ENCODE measurements around the gene KIF19. TPM values are rescaled to one million over a fixed set of nuclear protein-coding genes. Genes with fewer than 3 reads are reported as not detected.

The KIF19 gene
- total RNA-seq, 1 experiment from 2014 or later, result 0.11 TPM

- no peak for DNase-seq (ENCODE audit: low read depth, low spot score)
- in situ Hi-C loops (cut with HindIII; ENCODE audit: low pct_unique_long_range_greater_than_20kb, low sequenced_read_pairs), result loop anchor here (5.0 to 10.0 kb wide), 2 partner anchors 48 to 175 kb away; no protein-coding TSS in a partner anchor
Observed at GRCh38 chr17:74299226-74300009, 26.6 kb upstream of the KIF19 start.

DNA sequence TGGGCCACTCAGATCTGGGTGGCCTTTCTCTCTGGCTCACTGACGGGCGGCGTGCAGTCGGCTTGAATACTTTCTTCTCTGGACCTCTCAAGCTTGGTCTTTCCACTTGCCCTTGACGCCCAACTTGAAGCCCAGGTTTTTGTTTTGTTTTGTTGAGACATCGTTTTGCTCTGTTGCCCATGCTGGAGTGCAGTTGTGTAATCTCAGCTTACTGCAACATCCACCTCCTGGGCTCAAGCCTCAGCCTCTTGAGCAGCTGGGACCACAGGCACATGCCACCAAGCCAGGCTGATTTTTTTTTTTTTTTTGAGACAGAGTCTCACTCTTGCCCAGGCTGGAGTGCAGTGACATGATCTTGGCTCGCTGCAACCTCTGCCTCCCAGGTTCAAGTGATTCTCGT is 22.7 kb upstream of the KIF19 start:
- in situ Hi-C loops (cut with HindIII; ENCODE audit: low pct_unique_long_range_greater_than_20kb, low sequenced_read_pairs), result loop anchor here (5.0 to 10.0 kb wide), 2 partner anchors 44 to 171 kb away; no protein-coding TSS in a partner anchor
- DNase-seq (ENCODE audit: low read depth, low spot score), result no peak

DNA sequence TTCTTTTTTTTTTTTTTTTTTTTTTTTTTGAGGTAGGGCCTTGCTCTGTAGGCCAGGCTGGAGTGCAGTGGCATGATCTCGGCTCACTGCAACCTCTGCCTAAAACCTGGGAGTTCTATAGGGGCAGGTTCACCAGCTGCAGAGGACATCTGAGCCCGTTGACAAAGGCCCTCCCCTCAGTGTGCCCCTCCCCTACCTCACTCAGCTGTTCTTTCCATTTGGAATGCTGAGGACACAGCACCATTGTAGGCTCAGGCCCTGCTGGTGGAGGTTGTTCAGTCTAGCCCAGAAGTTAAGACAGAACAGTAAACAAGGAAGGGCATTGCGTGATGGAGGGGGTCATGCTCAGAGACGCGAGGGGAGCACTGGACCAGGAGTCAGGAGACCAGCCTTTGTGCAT is 21.8 kb upstream of the KIF19 start:
- DNase-seq (ENCODE audit: low read depth, low spot score), result no peak
- in situ Hi-C loops (cut with HindIII; ENCODE audit: low pct_unique_long_range_greater_than_20kb, low sequenced_read_pairs), result loop anchor here (5.0 to 10.0 kb wide), 2 partner anchors 43 to 171 kb away; no protein-coding TSS in a partner anchor

DNA sequence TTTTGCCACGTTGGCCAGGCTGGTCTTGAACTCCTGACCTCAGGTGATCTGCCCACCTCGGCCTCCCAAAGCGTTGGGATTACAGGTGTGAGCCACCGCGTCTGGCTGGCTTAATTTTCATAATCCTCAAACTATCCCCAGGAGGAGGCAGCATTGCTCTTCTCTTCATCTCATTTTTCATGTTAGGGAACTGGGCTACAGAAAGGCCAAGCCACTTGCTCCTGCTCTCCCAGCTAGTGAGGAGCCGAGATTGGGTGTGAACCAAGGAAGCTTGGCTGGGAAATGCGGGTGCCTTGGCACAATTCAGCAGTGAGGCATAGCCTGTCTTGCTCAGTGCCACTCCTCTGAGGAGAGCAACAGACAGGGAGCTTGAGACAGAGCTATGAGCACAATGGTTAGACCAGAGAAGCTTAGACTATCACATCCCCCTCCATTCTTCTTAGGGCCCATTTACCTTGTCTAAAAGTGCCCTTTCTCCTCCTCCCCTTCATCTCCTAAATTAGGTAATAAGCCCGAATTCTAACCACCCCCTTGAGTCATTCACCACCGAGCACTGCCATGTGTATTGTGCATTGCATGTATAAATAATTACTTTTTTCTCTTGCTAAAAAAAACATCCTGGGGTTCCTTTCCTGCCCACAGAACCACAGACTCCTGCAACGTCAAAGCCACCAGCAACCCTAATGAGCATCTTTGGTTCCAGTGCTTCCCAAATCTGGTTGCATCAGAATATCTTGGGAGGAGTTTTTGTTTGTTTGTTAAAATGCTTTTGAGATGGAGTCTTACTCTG is 20.0 kb upstream of the KIF19 start:
- peak; percentile 62 for DNase-seq (ENCODE audit: low read depth, low spot score)
- in situ Hi-C loops (cut with HindIII; ENCODE audit: low pct_unique_long_range_greater_than_20kb, low sequenced_read_pairs), result loop anchor here (10.0 kb wide), 1 partner anchor 169 kb away; no protein-coding TSS in a partner anchor

- DNase-seq (ENCODE audit: low read depth, low spot score), result no peak
- in situ Hi-C loops (cut with HindIII; ENCODE audit: low pct_unique_long_range_greater_than_20kb, low sequenced_read_pairs), result loop anchor here (10.0 kb wide), 1 partner anchor 167 kb away; no protein-coding TSS in a partner anchor
Observed at GRCh38 chr17:74307984-74308773, 17.8 kb upstream of the KIF19 start.

GRCh38 chr17:74309902-74310301 is 16.1 kb upstream of the KIF19 start:
- in situ Hi-C loops (cut with HindIII; ENCODE audit: low pct_unique_long_range_greater_than_20kb, low sequenced_read_pairs), result loop anchor here (10.0 kb wide), 1 partner anchor 165 kb away; no protein-coding TSS in a partner anchor
- DNase-seq (ENCODE audit: low read depth, low spot score), result no peak

- no peak for DNase-seq (ENCODE audit: low read depth, low spot score)
- in situ Hi-C loops (cut with HindIII; ENCODE audit: low pct_unique_long_range_greater_than_20kb, low sequenced_read_pairs), result no loop called here
Observed at GRCh38 chr17:74314877-74315276, 11.1 kb upstream of the KIF19 start.

DNA sequence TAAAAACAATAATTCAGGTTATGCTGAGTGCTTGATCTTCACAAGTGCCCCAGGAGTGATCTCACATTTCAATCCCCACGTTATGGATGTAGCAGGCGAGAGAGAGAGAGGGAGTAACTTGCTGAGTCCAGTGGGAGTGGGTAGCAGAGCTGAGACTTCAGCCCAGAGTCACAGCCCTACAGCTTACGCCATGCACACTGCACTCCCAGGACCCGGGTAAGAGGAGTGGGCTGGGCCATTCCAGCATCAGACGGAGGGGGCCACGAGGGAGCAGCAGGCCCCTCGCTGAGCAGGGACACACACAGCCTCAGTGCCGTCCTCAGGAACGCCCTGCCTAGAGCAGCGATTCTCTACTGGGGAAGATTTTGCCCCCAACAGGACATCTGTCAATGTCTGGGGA is 9.8 kb upstream of the KIF19 start:
- in situ Hi-C loops (cut with HindIII; ENCODE audit: low pct_unique_long_range_greater_than_20kb, low sequenced_read_pairs), result no loop called here
- no peak for DNase-seq (ENCODE audit: low read depth, low spot score)

- in situ Hi-C loops (cut with HindIII; ENCODE audit: low pct_unique_long_range_greater_than_20kb, low sequenced_read_pairs), result no loop called here
Observed at GRCh38 chr17:74317071-74317470, 9.0 kb upstream of the KIF19 start.

DNA sequence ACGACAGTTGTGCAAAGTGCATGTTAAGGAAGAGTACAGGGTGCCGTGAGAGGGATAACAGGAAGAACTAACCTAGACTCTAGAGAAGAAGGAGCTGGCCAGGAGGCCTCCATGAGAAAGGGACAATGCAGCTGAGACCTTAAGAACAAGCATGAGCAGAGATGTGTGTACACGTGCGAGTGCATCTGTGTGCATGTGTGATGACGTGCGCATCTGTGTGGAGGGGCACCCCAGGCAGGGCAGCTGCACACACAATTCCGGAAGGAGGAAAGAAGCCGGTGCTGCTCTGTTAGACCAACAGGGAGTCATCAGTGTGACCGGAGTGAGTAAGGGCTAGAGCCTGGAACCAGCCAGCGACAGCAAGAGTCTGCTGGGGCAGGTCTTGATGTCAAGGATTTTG is 7.6 kb upstream of the KIF19 start:
- in situ Hi-C loops (cut with HindIII; ENCODE audit: low pct_unique_long_range_greater_than_20kb, low sequenced_read_pairs), result no loop called here
- DNase-seq (ENCODE audit: low read depth, low spot score), result no peak

More at GRCh38 chr17:74317071-74317470, 9.0 kb upstream of the KIF19 start:
- no peak for DNase-seq (ENCODE audit: low read depth, low spot score)

DNA sequence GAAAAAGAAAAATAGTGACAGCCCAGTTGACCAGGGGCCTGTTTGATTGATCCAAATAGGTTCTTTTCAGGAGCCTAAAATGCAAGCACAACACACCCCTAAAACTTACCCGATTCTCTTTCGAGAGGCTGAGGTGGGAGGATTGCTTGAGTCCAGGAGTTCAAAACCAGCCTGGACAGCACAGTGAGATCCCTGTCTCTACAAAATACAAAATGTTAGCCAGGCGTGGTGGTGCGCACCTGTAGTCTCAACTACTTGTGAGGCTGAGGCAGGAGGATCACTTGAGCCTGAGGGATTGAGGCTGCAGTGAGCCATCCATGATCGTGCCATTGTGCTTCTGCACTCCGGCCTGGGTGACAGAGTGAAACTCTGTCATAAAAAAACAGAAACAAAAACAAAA is 1.5 kb upstream of the KIF19 start:
- no peak for DNase-seq (ENCODE audit: low read depth, low spot score)
- in situ Hi-C loops (cut with HindIII; ENCODE audit: low pct_unique_long_range_greater_than_20kb, low sequenced_read_pairs), result no loop called here

DNA sequence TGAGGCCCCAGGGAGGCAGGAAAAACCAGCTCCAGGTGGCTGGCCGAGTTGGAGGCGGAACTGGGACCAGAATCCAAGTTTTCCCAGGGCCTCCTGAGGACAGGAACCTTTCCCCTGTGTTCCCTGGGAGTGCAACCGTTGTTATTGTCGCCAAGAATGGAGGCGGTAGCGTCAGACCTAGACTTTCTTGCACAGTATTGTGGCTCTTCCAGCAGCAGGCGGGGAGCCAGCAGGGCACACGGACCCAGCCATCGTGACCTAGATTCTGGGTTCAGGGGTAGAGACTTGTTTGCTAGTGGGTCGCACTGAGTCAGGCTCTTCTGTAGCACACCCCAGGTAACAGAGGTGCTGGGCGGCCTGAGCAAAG is 667 bp upstream of the KIF19 start:
- in situ Hi-C loops (cut with HindIII; ENCODE audit: low pct_unique_long_range_greater_than_20kb, low sequenced_read_pairs), result no loop called here
- no peak for DNase-seq (ENCODE audit: low read depth, low spot score)

GRCh38 chr17:74326506-74326905 is 480 bp downstream of the KIF19 start:
- no peak for DNase-seq (ENCODE audit: low read depth, low spot score)
- in situ Hi-C loops (cut with HindIII; ENCODE audit: low pct_unique_long_range_greater_than_20kb, low sequenced_read_pairs), result no loop called here

GRCh38 chr17:74328487-74328886 is 2.5 kb downstream of the KIF19 start:
- in situ Hi-C loops (cut with HindIII; ENCODE audit: low pct_unique_long_range_greater_than_20kb, low sequenced_read_pairs), result no loop called here
- DNase-seq (ENCODE audit: low read depth, low spot score), result no peak

GRCh38 chr17:74329378-74329777 is 3.4 kb downstream of the KIF19 start:
- in situ Hi-C loops (cut with HindIII; ENCODE audit: low pct_unique_long_range_greater_than_20kb, low sequenced_read_pairs), result no loop called here
- no peak for DNase-seq (ENCODE audit: low read depth, low spot score)

DNA sequence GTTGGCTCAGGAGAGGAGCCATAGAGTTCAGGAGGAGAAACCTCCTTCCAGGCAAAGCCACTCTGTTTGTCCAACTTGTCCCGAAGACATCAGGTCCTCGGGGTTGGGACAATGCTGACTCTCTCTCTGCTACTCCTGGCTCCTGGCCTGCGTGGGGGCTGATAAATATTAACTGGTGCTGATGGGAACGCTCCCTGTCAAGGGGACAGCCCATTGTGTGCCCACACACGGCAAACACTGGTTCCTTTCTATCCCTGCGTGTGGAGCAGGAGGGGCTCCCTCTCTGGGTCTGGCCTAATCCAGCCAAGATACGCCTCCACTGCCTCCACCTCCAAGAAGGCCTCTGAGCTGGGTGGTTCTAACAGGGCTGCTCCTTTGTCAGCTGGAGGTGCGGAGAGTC is 4.4 kb downstream of the KIF19 start:
- in situ Hi-C loops (cut with HindIII; ENCODE audit: low pct_unique_long_range_greater_than_20kb, low sequenced_read_pairs), result no loop called here
- no peak for DNase-seq (ENCODE audit: low read depth, low spot score)

GRCh38 chr17:74332017-74332650 is 6.1 kb downstream of the KIF19 start:
- in situ Hi-C loops (cut with HindIII; ENCODE audit: low pct_unique_long_range_greater_than_20kb, low sequenced_read_pairs), result no loop called here

More at GRCh38 chr17:74332017-74332650, 6.1 kb downstream of the KIF19 start:
- DNase-seq (ENCODE audit: low read depth, low spot score), result no peak

Data from SK-MEL-5 (cell line).